Right kidney (tissue), 1 donor: ENCODE results near the gene MAP3K20.
"Not testable (repeated sequence)": the region's sequence is repeated elsewhere in the genome, so short reads cannot be mapped to it uniquely, and the experiment has no call there.

ENCODE experiments used
- DNase-seq: peaks from one replicate; pipeline ENCODE4 v3.0.0-alpha.2; 2016

Gene MAP3K20

GRCh38 chr2:173119944-173120343, 44.3 kb downstream of the MAP3K20 start:
- no peak for DNase-seq

- no peak for DNase-seq
Measured at GRCh38 chr2:173122936-173123335, 47.3 kb downstream of the MAP3K20 start.

GRCh38 chr2:173124441-173124840, 48.8 kb downstream of the MAP3K20 start:
- no peak for DNase-seq

GRCh38 chr2:173126819-173127218, 51.2 kb downstream of the MAP3K20 start:
- no peak for DNase-seq

GRCh38 chr2:173128132-173128531, 52.5 kb downstream of the MAP3K20 start:
- DNase-seq, result not testable (repeated sequence)

- DNase-seq, result no peak
Measured at GRCh38 chr2:173130496-173131465, 55.1 kb downstream of the MAP3K20 start.

- DNase-seq, result no peak
Measured at GRCh38 chr2:173132531-173132930, 56.9 kb downstream of the MAP3K20 start.

GRCh38 chr2:173134703-173135102, 59.1 kb downstream of the MAP3K20 start:
- no peak for DNase-seq

- DNase-seq, result no peak
Measured at GRCh38 chr2:173136067-173136466, 60.4 kb downstream of the MAP3K20 start.

- DNase-seq, result no peak
Measured at GRCh38 chr2:173136599-173136998, 61.0 kb downstream of the MAP3K20 start.

GRCh38 chr2:173137610-173138009, 62.0 kb downstream of the MAP3K20 start:
- no peak for DNase-seq

GRCh38 chr2:173138962-173139361, 63.3 kb downstream of the MAP3K20 start:
- no peak for DNase-seq

- DNase-seq, result no peak
Measured at GRCh38 chr2:173141666-173142065, 66.0 kb downstream of the MAP3K20 start.

GRCh38 chr2:173145454-173145853, 69.8 kb downstream of the MAP3K20 start:
- no peak for DNase-seq

- no peak for DNase-seq
Measured at GRCh38 chr2:173146590-173146989, 70.9 kb downstream of the MAP3K20 start.

- no peak for DNase-seq
Measured at GRCh38 chr2:173148520-173148919, 72.9 kb downstream of the MAP3K20 start.

- DNase-seq, result no peak
Measured at GRCh38 chr2:173149491-173149890, 73.8 kb downstream of the MAP3K20 start.

GRCh38 chr2:173150087-173150486, 74.4 kb downstream of the MAP3K20 start:
- DNase-seq, result no peak

- DNase-seq, result no peak
Measured at GRCh38 chr2:173150963-173151362, 75.3 kb downstream of the MAP3K20 start.

GRCh38 chr2:173151671-173152401, 76.2 kb downstream of the MAP3K20 start:
- no peak for DNase-seq

GRCh38 chr2:173153301-173153885, 77.7 kb downstream of the MAP3K20 start:
- DNase-seq, result no peak

GRCh38 chr2:173157676-173158293, 82.1 kb downstream of the MAP3K20 start:
- DNase-seq, result no peak
